Neural cell (in vitro differentiated cells): Measurements from ENCODE around the gene TSEN2. TPM values are rescaled to one million over a fixed set of nuclear protein-coding genes. Genes with fewer than 3 reads are reported as not detected.

ENCODE experiments used
- H2AFZ ChIP-seq: fragments of 200-600, 300-800 bp; sonication (generic), shearing (Covaris generic); 2 replicates; pipeline ENCODE4 v1.6.0; 2014; ENCODE audit warnings: low read depth, mild to moderate bottlenecking, antibody characterized with exemption, low read length, moderate library complexity
- H3F3A ChIP-seq: fragments of 200-600 bp; shearing (Covaris generic); 2 replicates; pipeline ENCODE4 v1.6.1; 2016; ENCODE audit warnings: mild to moderate bottlenecking, moderate library complexity, mixed read lengths, antibody characterized with exemption, low read length; ENCODE audit not compliant: insufficient read depth, poor library complexity, severe bottlenecking
- H3K27ac ChIP-seq: fragments of 200-600, 300-800 bp; sonication (generic), shearing (Covaris generic); 2 replicates; pipeline ENCODE4 v1.5.1; 2014; ENCODE audit warnings: mild to moderate bottlenecking, low read length, moderate library complexity
- H3K27me3 ChIP-seq: fragments of 300-800, 200-600 bp; sonication (generic), shearing (Covaris generic); 2 replicates; pipeline ENCODE4 v1.6.0; 2014; ENCODE audit warnings: mild to moderate bottlenecking, low read depth, low read length, moderate library complexity; ENCODE audit not compliant: insufficient read depth
- H3K36me3 ChIP-seq: fragments of 300-800, 200-600 bp; sonication (generic), shearing (Covaris generic); 2 replicates; pipeline ENCODE4 v1.5.1; 2014; ENCODE audit warnings: mild to moderate bottlenecking, antibody characterized with exemption, low read length, moderate library complexity; ENCODE audit not compliant: insufficient read depth
- H3K4me2 ChIP-seq: fragments of 300-800, 200-600 bp; sonication (generic), shearing (Covaris generic); 2 replicates; pipeline ENCODE4 v1.6.0; 2014; ENCODE audit warnings: mild to moderate bottlenecking, low read length
- H3K4me3 ChIP-seq: fragments of 300-800, 200-600 bp; sonication (generic), shearing (Covaris generic); 2 replicates; pipeline ENCODE4 v1.5.1; 2014; ENCODE audit warnings: mild to moderate bottlenecking, low read length, moderate library complexity
- H3K79me2 ChIP-seq: fragments of 200-600 bp; shearing (Covaris generic); replicated peaks from 2 replicates; pipeline ENCODE4 v1.6.0; 2014; ENCODE audit warnings: mild to moderate bottlenecking, low read length, moderate library complexity; ENCODE audit not compliant: insufficient read depth
- H3K9ac ChIP-seq: fragments of 300-800, 200-600 bp; sonication (generic), shearing (Covaris generic); 2 replicates; pipeline ENCODE4 v1.6.1; 2016; ENCODE audit warnings: mild to moderate bottlenecking, low read length, mixed read lengths
- H3K9me2 ChIP-seq: fragments of 200-600 bp; shearing (Covaris generic); 2 replicates; pipeline ENCODE4 v1.6.1; 2016; ENCODE audit warnings: mild to moderate bottlenecking, low read length, mixed read lengths; ENCODE audit not compliant: insufficient read depth
- H3K9me3 ChIP-seq: fragments of 200-600, 300-800 bp; sonication (generic), shearing (Covaris generic); 2 replicates; pipeline ENCODE4 v1.6.1; 2016; ENCODE audit warnings: mild to moderate bottlenecking, mixed run types, low read length, moderate library complexity, mixed read lengths
- H4K20me1 ChIP-seq: fragments of 200-600 bp; shearing (Covaris generic); 2 replicates; pipeline ENCODE4 v1.6.1; 2016; ENCODE audit warnings: mild to moderate bottlenecking, mixed run types; ENCODE audit not compliant: insufficient read depth
- CTCF ChIP-seq: fragments of 450-650 bp; IDR thresholded peaks from 2 replicates; pipeline ENCODE4 v1.5.1; 2014; ENCODE audit warnings: antibody characterized with exemption, mild to moderate bottlenecking, moderate library complexity; ENCODE audit not compliant: poor library complexity, severe bottlenecking
- EP300 ChIP-seq: fragments of 450-650 bp; conservative IDR thresholded peaks from 2 replicates; pipeline ENCODE4 v1.6.1; 2014; ENCODE audit warnings: antibody characterized with exemption, mild to moderate bottlenecking, moderate library complexity; ENCODE audit not compliant: poor library complexity, severe bottlenecking
- EZH2 ChIP-seq: fragments of 200-600, 300-800 bp; shearing (Covaris generic), sonication (generic); IDR thresholded peaks from 2 replicates; pipeline ENCODE4 v1.6.1; 2014; ENCODE audit warnings: antibody characterized with exemption, low read length, borderline replicate concordance, mild to moderate bottlenecking; ENCODE audit not compliant: insufficient read depth, poor library complexity, severe bottlenecking
- MXI1 ChIP-seq: fragments of 450-650 bp; conservative IDR thresholded peaks from 2 replicates; pipeline ENCODE4 v1.6.1; 2014; ENCODE audit warnings: antibody characterized with exemption, mild to moderate bottlenecking; ENCODE audit not compliant: poor library complexity, severe bottlenecking
- POLR2AphosphoS5 ChIP-seq: IDR thresholded peaks from 2 replicates; pipeline ENCODE4 v1.6.1; 2012
- RAD21 ChIP-seq: fragments of 450-650 bp; conservative IDR thresholded peaks from 2 replicates; pipeline ENCODE4 v1.6.1; 2014; ENCODE audit warnings: antibody characterized with exemption, mild to moderate bottlenecking, moderate library complexity
- REST ChIP-seq: IDR thresholded peaks from 2 replicates; pipeline ENCODE4 v1.6.1; 2012; ENCODE audit warnings: borderline replicate concordance
- SMC3 ChIP-seq: fragments of 450-650 bp; conservative IDR thresholded peaks from 2 replicates; pipeline ENCODE4 v1.6.1; 2014; ENCODE audit warnings: antibody characterized with exemption, mild to moderate bottlenecking, moderate library complexity; ENCODE audit not compliant: poor library complexity
- TAF1 ChIP-seq: IDR thresholded peaks from 2 replicates; pipeline ENCODE4 v1.6.1; 2012; ENCODE audit warnings: low read depth
- polyA plus RNA-seq: library from polyadenylated mRNA; depleted of rRNA; stranded (reverse); fragments of >200 nt; gene quantifications from 2 replicates; pipeline ENCODE4 v1.2.3, GENCODE V29; 2014

The TSEN2 gene
- polyA plus RNA-seq, 1 donor from 2014 or later: 22.6 TPM

DNA sequence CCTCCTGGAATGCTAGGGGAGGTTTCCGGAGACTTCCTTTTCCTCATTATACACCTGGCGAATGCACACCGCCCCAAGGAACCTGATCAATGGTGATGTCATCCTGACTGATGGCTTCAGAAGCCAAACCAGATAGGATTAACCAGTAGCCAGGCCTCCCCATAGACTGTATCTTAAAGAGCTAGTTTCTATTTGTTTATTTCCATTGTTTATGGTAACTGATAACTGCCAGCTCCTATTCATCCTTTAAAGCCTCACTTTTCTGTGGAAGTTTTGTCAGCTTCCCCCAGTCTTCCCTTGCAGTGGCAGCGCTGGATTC, 61.2 kb downstream of the TSEN2 start, which contains the start of gene MKRN2OS:
MKRN2OS (minus strand) TSS at position 27 of the 319 bp plus-strand sequence. CDS start 35 bp downstream, outside the sequence.
- Histone ChIP-seq H3K9ac (no peak within 1 kb of the TSS), H3K4me2 (no peak within 1 kb of the TSS), H2AFZ (no peak within 1 kb of the TSS)

DNA sequence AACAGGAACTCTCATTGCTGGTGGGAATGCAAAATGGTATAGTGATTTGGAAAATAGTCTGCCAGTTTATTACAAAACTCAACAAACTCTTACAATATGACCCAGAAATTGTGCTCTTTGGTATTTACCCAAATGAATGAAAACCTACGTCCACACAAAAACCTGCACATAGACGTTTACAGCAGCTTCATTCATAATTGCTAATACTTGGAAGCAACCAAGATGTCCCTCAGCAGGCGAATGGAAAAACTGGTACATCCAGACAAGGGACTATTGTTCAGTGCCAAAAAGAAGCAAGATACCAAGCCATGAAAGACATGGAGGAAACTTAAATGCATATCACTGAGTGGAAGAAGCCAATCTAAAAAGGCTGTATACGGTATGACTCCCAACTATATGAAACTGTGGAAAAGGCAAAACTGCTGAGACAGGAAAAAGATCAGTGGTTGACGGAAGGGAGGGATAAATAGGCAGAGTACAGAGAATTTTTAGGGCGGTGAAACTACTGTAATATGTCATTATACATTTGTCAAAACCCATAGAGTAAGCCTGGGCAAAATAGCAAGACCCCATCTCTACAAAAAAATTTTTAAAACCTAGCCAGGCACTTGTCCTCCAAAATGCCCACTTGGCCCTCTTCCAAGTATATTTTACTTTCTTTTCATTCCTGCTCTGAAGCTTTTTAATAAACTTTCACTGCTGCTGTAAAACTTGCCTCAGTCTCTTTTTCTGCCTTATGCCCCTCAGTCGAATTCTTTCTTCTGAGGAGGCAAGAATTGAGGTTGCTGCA, 65.9 kb downstream of the TSEN2 start:
- Histone ChIP-seq H3K4me2 (no peak overlapping the region), H3K9ac (no peak overlapping the region), H3K79me2 (no peaks in the 10 kb centered on the region), H3K27ac (no peak overlapping the region), H2AFZ (no peak overlapping the region), H3K36me3 (no peaks in the 10 kb centered on the region), H3K9me2 (no peaks in the 10 kb centered on the region), H3K27me3 (no peaks in the 10 kb centered on the region), H3F3A (no peaks in the 10 kb centered on the region), H4K20me1 (no peaks in the 10 kb centered on the region), H3K9me3 (no peaks in the 10 kb centered on the region), H3K4me3 (no peak overlapping the region)
- TF ChIP-seq MXI1: no peak
- no peak for TF ChIP-seq TAF1
- no peak for TF ChIP-seq EP300
- no peak for TF ChIP-seq SMC3
- TF ChIP-seq POLR2AphosphoS5: no peak
- no peak for TF ChIP-seq EZH2
- no peak for TF ChIP-seq RAD21
- no peak for TF ChIP-seq CTCF

More for the DNA sequence above, 61.2 kb downstream of the TSEN2 start, which contains the start of gene MKRN2OS:
- no peak for TF ChIP-seq SMC3
- no peak for TF ChIP-seq POLR2AphosphoS5
- TF ChIP-seq EZH2: no peak
- TF ChIP-seq CTCF: no peak
- TF ChIP-seq REST: no peak
- no peak for TF ChIP-seq EP300
- no peak for TF ChIP-seq MXI1
- no peak for TF ChIP-seq RAD21
- TF ChIP-seq TAF1: no peak
- Histone ChIP-seq H3K79me2 (no peaks in the 10 kb centered on the region), H3F3A (no peaks in the 10 kb centered on the region), H3K27ac (no peak within 1 kb of the TSS), H3K27me3 (no peaks in the 10 kb centered on the region), H3K9me3 (no peaks in the 10 kb centered on the region), H3K4me3 (no peak within 1 kb of the TSS), H4K20me1 (no peaks in the 10 kb centered on the region), H3K36me3 (no peaks in the 10 kb centered on the region), H3K9me2 (no peaks in the 10 kb centered on the region)
